Inferior parietal cortex (tissue), 1 donor: ENCODE measurements around the gene R3HDM4.
"Not testable (repeated sequence)": the region's sequence is repeated elsewhere in the genome, so short reads cannot be mapped to it uniquely, and the experiment has no call there.

Experiments used
- DNase-seq: peaks from one replicate; pipeline ENCODE4 v3.0.0-alpha.2; 2016; ENCODE audit errors: extremely low spot score

The R3HDM4 gene

DNA sequence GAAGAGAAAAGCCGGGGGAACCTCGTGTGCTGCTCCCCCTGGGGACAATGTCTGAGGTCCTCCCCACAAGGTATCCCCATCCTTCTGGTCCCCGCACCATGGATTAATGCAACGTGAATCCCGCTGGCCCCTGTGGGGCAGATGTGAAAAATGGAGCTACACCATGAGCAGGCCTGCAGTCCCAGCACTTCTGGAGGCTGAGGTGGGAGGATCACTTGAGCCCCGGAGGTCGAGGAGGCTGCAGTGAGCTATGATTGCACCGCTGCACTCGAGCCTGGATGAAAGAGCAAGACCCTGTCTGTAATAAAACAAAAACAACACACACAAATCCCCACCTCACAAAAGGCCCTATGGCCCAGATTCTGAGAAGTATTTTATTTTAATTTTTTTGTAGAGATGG, 54.7 kb downstream of the R3HDM4 start:
- DNase-seq: no peak

DNA sequence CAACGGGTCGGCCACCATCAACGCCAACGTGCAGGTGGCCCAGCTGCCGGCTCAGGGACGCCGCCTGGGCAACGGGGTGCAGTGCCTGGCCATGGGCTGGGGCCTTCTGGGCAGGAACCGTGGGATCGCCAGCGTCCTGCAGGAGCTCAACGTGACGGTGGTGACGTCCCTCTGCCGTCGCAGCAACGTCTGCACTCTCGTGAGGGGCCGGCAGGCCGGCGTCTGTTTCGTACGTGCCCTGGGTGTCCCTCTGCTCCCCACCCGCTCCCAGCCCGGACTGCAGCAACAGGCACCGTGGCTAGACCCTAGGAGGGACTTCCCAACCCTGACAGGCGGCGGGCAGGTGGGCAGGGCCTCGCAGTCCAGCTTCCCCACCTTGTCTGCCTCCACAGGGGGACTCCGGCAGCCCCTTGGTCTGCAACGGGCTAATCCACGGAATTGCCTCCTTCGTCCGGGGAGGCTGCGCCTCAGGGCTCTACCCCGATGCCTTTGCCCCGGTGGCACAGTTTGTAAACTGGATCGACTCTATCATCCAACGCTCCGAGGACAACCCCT, 57.4 kb downstream of the R3HDM4 start:
- no peak for DNase-seq

DNA sequence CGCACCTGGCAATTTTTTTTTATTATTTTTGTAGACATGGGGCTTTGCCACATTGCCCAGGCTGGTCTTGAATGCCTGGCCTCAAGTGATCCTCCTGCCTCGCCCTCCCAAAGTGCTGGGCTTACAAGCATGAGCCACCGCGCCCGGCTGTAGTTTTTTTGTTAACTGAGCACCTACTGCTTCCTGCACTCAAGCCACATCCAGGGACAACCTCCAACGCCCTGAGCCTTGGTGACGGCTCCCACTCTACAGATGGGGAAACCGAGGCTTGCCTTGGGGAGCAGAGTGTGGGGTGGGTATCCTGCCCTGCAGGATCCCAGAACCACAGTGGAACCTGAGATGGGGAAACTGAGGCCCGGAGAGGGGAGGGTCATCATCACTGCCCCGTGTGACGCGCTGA, 57.9 kb downstream of the R3HDM4 start:
- no peak for DNase-seq

DNA sequence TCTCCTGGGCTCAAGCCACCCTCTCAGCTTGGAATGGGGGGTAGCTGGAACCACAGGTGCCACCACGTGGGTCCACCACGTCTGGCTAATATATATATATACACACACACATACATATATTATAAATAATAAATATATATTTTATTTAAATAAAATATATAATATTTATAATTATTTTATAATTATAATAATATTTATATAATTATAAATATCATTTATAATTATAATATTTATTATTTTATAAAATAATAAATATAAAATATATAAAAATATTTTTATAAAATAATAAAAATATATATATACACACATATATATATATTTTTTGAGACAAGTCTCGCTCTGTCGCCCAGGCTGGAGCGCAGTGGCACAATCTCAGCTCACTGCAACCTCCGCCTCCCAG, 58.5 kb downstream of the R3HDM4 start:
- no peak for DNase-seq

DNA sequence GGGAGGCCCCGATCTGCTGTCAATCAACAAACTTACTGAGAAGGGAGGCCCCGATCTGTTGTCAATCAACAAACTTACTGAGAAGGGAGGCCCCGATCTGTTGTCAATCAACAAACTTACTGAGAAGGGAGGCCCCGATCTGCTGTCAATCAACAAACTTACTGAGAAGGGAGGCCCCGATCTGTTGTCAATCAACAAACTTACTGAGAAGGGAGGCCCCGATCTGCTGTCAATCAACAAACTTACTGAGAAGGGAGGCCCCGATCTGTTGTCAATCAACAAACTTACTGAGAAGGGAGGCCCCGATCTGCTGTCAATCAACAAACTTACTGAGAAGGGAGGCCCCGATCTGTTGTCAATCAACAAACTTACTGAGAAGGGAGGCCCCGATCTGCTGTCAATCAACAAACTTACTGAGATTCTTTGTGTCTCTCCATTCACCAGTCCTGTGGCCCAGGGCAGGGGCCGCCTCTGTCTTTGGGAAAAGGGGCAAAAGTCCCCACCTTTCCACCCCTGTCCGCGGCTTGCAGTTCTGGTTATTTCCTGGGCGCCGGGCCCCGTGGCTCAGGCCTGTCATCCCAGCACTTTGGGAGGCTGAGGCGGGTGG, 59.3 kb downstream of the R3HDM4 start:
- not testable (repeated sequence) for DNase-seq

DNA sequence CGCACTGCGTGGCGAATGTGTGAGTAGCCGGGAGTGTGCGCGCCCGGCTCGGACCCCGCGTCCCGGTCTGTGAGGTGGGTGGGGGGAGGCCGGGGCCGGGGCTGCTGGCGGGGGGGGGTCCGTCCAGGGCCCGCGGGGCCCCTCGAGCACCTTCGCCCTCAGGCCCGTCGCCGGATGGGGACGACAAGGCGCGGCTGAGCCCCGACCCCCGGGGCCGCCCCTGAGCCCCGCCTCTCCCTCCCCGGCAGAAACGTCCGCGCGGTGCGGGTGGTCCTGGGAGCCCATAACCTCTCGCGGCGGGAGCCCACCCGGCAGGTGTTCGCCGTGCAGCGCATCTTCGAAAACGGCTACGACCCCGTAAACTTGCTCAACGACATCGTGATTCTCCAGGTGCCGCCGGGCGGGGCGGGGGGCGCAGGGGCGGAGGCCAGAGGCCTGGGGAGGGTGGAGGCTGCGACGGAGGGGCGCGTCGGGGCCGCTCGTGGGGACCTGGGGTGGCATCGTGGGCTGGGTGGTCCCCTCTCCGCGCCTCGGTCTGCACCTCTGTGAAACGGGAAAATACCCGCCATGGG, 59.9 kb downstream of the R3HDM4 start:
- no peak for DNase-seq

DNA sequence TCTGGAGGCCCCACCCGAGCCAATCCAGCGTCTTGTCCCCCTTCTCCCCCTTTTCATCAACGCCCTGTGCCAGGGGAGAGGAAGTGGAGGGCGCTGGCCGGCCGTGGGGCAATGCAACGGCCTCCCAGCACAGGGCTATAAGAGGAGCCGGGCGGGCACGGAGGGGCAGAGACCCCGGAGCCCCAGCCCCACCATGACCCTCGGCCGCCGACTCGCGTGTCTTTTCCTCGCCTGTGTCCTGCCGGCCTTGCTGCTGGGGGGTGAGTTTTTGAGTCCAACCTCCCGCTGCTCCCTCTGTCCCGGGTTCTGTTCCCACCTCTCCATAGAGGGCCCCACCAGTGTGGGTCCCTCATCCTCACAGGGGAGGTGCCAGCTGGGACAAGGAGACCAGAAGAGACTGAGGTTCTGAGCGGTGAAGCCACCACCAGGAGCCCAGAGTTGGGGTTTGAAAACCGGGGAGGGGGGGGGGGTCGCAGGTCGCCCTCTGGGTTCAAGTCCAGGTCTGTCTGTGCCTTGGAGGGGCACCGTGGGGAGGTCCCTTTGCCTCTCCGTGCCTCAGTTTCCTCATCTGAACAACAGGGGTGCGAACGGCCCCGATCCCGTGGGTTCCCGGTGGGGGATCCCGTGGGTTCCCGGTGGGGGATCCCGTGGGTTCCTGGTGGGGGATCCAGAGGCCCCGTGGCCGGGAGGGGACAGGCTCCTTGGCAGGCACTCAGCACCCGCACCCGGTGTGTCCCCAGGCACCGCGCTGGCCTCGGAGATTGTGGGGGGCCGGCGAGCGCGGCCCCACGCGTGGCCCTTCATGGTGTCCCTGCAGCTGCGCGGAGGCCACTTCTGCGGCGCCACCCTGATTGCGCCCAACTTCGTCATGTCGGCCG, 60.6 kb downstream of the R3HDM4 start, which contains the start of gene ELANE:
TSS of gene ELANE (plus strand) at position 168 of the 878 bp plus-strand sequence. CDS start at position 194, 26 bp downstream.
- no peak for DNase-seq

DNA sequence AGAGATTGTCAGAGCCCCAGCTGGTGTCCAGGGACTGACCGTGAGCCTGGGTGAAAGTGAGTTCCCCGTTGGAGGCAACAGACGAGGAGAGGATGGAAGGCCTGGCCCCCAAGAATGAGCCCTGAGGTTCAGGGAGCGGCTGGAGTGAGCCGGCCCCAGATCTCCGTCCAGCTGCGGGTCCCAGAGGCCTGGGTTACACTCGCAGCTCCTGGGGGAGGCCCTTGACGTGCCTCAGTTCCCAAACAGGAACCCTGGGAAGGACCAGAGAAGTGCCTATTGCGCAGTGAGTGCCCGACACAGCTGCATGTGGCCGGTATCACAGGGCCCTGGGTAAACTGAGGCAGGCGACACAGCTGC, 62.1 kb downstream of the R3HDM4 start:
- no peak for DNase-seq

DNA sequence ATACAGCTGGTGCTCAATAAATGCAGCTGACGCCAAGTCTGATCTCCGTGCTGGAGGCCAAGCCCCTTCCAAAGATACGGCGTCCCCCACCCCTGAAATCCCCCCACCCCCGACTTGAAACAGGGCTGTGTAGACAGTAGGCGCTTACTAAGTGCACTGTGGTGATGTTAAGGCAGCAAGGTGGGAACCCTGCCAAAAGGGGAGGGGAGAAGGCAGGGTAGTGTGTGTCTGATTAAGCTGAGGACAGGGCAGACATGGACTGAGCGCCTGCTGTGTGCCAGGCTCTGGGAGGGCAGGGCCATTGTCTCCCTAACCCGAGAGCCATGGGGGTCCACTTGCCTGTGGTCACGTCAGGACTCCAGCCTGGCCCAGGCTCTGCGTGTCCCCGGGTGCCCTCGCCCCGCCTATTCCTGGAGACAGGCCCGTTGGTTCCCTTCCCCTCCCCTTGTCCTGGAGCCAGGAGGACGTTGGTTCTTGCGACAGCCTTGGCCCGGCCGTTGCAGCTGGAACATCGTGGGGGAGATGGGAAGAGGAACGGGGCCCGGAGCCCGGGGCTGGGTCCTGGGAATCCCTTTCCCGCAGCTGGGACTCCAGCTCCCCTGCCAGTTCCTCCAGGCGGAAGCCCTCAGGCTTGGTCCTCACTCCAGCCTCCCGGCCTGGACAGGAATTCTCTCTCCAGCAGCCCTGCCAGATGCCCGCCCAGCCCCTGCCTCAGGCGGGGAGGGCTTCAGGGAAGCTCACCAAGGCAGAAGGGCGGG, 62.6 kb downstream of the R3HDM4 start:
- no peak for DNase-seq

DNA sequence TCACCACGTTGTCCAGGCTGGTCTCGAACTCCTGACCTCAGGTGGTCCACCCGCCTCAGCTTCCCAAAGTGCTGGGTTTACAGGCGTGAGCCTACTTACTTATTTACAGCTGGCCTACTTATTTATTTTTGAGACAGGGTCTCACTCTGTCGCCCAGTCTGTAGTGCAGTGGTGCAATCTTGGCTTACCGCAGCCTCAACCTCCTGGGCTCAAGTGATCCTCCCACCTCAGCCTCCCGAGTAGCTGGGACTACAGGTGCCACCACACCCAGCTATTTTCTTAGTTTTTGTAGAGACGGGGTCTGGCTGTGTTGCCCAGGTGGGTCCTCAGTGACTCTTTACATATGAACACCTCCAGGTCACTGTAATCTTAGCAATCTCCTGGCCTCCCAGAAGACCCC, 63.8 kb downstream of the R3HDM4 start:
- DNase-seq: not testable (repeated sequence)

DNA sequence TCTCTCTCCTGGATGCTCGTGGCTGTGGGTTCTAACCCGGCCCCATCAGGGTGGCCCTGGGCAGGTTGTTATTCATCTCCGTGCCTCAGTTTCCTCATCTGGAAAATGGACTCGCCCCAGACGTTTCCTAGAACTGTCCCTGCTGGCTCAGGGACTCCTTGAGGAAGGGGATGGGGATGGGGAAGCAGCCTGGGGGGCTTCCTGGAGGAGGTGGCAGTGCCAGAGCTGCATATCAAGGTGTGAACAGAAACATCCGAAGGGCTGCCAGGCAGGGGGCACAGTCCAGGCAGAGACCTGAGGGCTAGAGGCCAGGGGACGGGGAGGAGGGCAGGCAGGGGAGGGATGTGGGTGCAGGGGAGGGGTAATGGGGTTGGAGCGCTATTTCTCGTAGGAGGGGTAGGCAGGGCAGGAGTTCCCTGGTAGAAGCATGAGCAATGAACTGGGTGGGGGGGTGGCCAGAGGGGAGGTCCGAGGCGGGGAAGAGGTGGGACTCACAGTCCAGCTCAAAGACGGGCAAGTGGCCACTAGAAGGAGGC, 64.6 kb downstream of the R3HDM4 start:
- DNase-seq: no peak
